H1 (cell line): ENCODE measurements around the gene MORC2. TPM values are rescaled to one million over a fixed set of nuclear protein-coding genes. Genes with fewer than 3 reads are reported as not detected.

Experiments used
- BRCA1 ChIP-seq: IDR thresholded peaks from 2 replicates; pipeline ENCODE4 v1.6.1; 2012; ENCODE audit warnings: low read depth, low read length, improper control_type of control experiment
- CHD7 ChIP-seq: fragments of 300-600 bp; sonication (generic); IDR thresholded peaks from 2 replicates; pipeline ENCODE4 v1.7.1; 2012; ENCODE audit warnings: low read length, moderate library complexity, mild to moderate bottlenecking, inconsistent platforms; ENCODE audit not compliant: insufficient replicate concordance
- HDAC6 ChIP-seq: IDR thresholded peaks from one replicate; pipeline ENCODE4 v1.7.1; 2012; ENCODE audit warnings: low read depth, mild to moderate bottlenecking, inconsistent platforms, low read length, moderate library complexity
- JUN ChIP-seq: IDR thresholded peaks from 2 replicates; pipeline ENCODE4 v1.6.1; 2011; ENCODE audit warnings: low read depth, mild to moderate bottlenecking, improper control_type of control experiment, low read length
- NRF1 ChIP-seq: IDR thresholded peaks from 2 replicates; pipeline ENCODE4 v1.6.1; 2011; ENCODE audit warnings: mild to moderate bottlenecking, low read depth, low read length, improper control_type of control experiment
- RAD21 ChIP-seq, 2 experiments: IDR thresholded peaks in 1 of 2; conservative IDR thresholded peaks in 1 of 2; 2 replicates each; pipeline ENCODE4 v1.6.1; 2011; ENCODE audit warnings: low read depth in 2 of 2, low read length in 2 of 2, improper control_type of control experiment in 1 of 2, inconsistent platforms in 1 of 2, mild to moderate bottlenecking in 1 of 2, moderate library complexity in 1 of 2
- RNF2 ChIP-seq: fragments of 200-900, 300-1000 bp; sonication (generic); IDR thresholded peaks from 2 replicates; pipeline ENCODE4 v1.7.1; 2016; ENCODE audit warnings: borderline replicate concordance, low read depth, mild to moderate bottlenecking, antibody characterized with exemption, low read length; ENCODE audit not compliant: poor library complexity, severe bottlenecking; ENCODE audit errors: missing control alignments
- SIX5 ChIP-seq: IDR thresholded peaks from 2 replicates; pipeline ENCODE4 v1.6.1; 2011; ENCODE audit warnings: mild to moderate bottlenecking, low read depth, low read length
- TAF1 ChIP-seq: IDR thresholded peaks from 2 replicates; pipeline ENCODE4 v1.6.1; 2011; ENCODE audit warnings: mild to moderate bottlenecking, low read depth, low read length
- TEAD4 ChIP-seq: IDR thresholded peaks from 2 replicates; pipeline ENCODE4 v1.6.1; 2012; ENCODE audit warnings: low read depth, low read length, inconsistent platforms, mixed read lengths
- polyA plus RNA-seq, 7 experiments: library from polyadenylated mRNA; depleted of rRNA in 3 of 7; stranded (reverse) in 5 of 7; unstranded in 2 of 7; fragments of >200 nt in 5 of 7; fragments of 200-250 nt in 2 of 7; gene quantifications; 1 replicate in 5 of 7; 2 replicates in 1 of 7; 4 replicates in 1 of 7; pipeline versions ENCODE4 v1.2.1 to v1.2.3, GENCODE V29; 2011 to 2013; ENCODE audit warnings: missing spikeins in 2 of 7, mixed read lengths in 2 of 7
- total RNA-seq: library from RNA; stranded (reverse); fragmentation: NEBNext Ultra II Directional; extraction: Animal tissue kit (Norgen Biotek cat#: 25700); gene quantifications from 2 replicates; pipeline ENCODE4 v1.2.1, GENCODE V29; 2021

Gene MORC2
- total and polyA plus RNA-seq, 2 of the 8 experiments (the other 6 are each of a cell fraction or from before 2014, with no cell fraction given): 15.4 to 68.0 TPM

- TF ChIP-seq CHD7 (no peak), RNF2 (no peak), HDAC6 (no peak), TAF1 (no peak), JUN (no peak), TEAD4 (no peak), NRF1 (no peak), BRCA1 (no peak), RAD21 (IDR thresholded peaks at IDR 0.05 in 1 of 2, conservative IDR thresholded peaks at IDR 0.05 in 1 of 2; ENCODE audit: low read depth in 2 of 2, low read length in 2 of 2) (no peak), SIX5 (no peak)
Observed at GRCh38 chr22:30909306-30909705, 59.3 kb downstream of the MORC2 start (continued).
